Peyer's patch (tissue), 4 donors: Measurements from ENCODE around the gene CECR2.

Source experiments
- CTCF ChIP-seq, 6 experiments: fragments of 450-650 bp in 4 of 6; fragments of 200-600 bp in 2 of 6; sonication (generic) in 1 of 6; IDR thresholded peaks; one replicate each; pipeline ENCODE4 v1.5.1; 2017 to 2019; ENCODE audit warnings: antibody characterized with exemption in 6 of 6, mild to moderate bottlenecking in 3 of 6, moderate library complexity in 1 of 6
- POLR2A ChIP-seq, 2 donors: fragments of 450-650 bp; IDR thresholded peaks; one replicate each; pipeline ENCODE4 v1.5.1; 2017; ENCODE audit warnings: antibody characterized with exemption in 2 of 2, mild to moderate bottlenecking in 2 of 2, moderate library complexity in 2 of 2

- TF ChIP-seq CTCF (IDR thresholded peaks at IDR 0.05), result no peak
- no peak for TF ChIP-seq POLR2A (IDR thresholded peaks at IDR 0.05)
Observed at GRCh38 chr22:17486313-17486712, 117.1 kb downstream of the CECR2 start.
